ENCODE data around the gene AIMP2. TPM values are rescaled to one million over a fixed set of nuclear protein-coding genes. Genes with fewer than 3 reads are reported as not detected.
A peak's percentile ranks its signal among the peaks of the same experiment; 100 is the strongest.

The AIMP2 gene
- total and polyA plus RNA-seq, 2 of the 4 experiments (the other 2 are of a cell fraction): 57.5 to 58.6 TPM

DNA sequence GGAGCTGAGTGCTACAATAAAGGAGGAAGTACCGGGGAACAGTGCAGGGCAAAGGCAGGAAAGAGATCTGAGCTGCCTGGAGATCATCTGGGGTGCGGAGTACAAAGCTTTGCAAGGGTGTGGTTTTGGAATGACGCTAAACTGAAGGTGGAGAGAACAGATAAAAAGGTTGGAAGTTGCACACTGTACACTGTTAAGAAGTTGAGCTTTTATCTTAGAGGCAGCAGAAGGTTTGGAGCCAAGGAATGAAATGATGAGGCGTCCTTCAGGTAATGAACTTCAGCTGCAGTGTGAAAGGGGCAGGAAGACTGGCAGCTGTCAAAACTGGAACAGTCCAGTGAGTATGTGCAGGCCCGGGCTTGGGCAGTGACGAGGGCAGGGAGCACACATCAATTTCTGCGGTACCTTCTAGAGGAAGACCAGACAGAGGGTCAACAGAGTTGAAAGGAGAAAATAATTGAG, 14.9 kb downstream of the AIMP2 start:
- POLR2A ChIA-PET (ENCODE audit: unreplicated experiment): no interaction called here

More for the DNA sequence above, 14.9 kb downstream of the AIMP2 start:
- DNase-seq: no peak
- H3K9me3 ChIP-seq (ENCODE audit: control insufficient read depth, insufficient read depth, low read length): no peaks in the 10 kb centered on the region
- no peak overlapping the region for H3K27ac ChIP-seq (ENCODE audit: insufficient read depth, low read length)
- H3K18ac ChIP-seq (ENCODE audit: low read depth, low read length): no peak overlapping the region
- H3K36me3 ChIP-seq (ENCODE audit: control insufficient read depth, insufficient read depth, low read length): peaks cover 71% of the 10 kb centered on the region
- dilution Hi-C loops (cut with HindIII; ENCODE audit: low sequenced_read_pairs, unreplicated experiment): no loop called here
- CTCF ChIA-PET: interaction anchor here (0.5 to 1.6 kb wide), 2 partner anchors 9 to 202 kb away, joined by 3 to 5 read pairs; no protein-coding TSS in a partner anchor
- H4K20me1 ChIP-seq (ENCODE audit: insufficient read depth, low read length): no peaks in the 10 kb centered on the region; the same call in 1 of the 2 replicates
- WGBS, 2 experiments (ENCODE audit: extremely low coverage in 2 of 2, insufficient read length in 1 of 2): 100% methylated on average over 4 of the region's 7 CpGs; no CpG with 5 or more reads in 1 of the 2 experiments
- H3K9ac ChIP-seq (ENCODE audit: low read depth, low read length): no peak overlapping the region
- H2AK5ac ChIP-seq (ENCODE audit: low read depth, low read length): no peak overlapping the region
- H3K4me1 ChIP-seq (ENCODE audit: control insufficient read depth, insufficient read depth, low read length): no peaks in the 10 kb centered on the region
- H4K5ac ChIP-seq (ENCODE audit: low read depth, low read length): no peak overlapping the region
- H3K9me1 ChIP-seq (ENCODE audit: insufficient read depth, low read length): 0 out of 2 replicates have a peak, but pooled peaks cover 6% of the 10 kb centered on the region
- H3K14ac ChIP-seq (replicated peaks; ENCODE audit: low read depth, low read length): no peak overlapping the region
- no peak overlapping the region for H3K56ac ChIP-seq (ENCODE audit: extremely low read depth, insufficient read depth, low read length)
- H3K27me3 ChIP-seq (ENCODE audit: control insufficient read depth, insufficient read depth, low read length): no peaks in the 10 kb centered on the region
- H2BK5ac ChIP-seq (ENCODE audit: low read depth, low read length, poor library complexity, severe bottlenecking): no peak overlapping the region
- TF ChIP-seq RAD21 (IDR thresholded peaks at IDR 0.05; ENCODE audit: low read length) (no peak), RCOR1 (IDR thresholded peaks at IDR 0.05; ENCODE audit: insufficient replicate concordance, low read length) (no peak), CHD1 (IDR thresholded peaks at IDR 0.05; ENCODE audit: low read depth, low read length) (no peak), MAFK (IDR thresholded peaks at IDR 0.05; ENCODE audit: low read depth, low read length) (no peak), RFX5 (IDR thresholded peaks at IDR 0.05; ENCODE audit: low read depth, low read length) (no peak), SMC3 (IDR thresholded peaks at IDR 0.05; ENCODE audit: low read depth, low read length) (no peak), CEBPB (IDR thresholded peaks at IDR 0.05; ENCODE audit: low read depth, low read length) (no peak), NFE2L2 (IDR thresholded peaks at IDR 0.05; ENCODE audit: low read depth, low read length) (no peak), MAZ (IDR thresholded peaks at IDR 0.05; ENCODE audit: borderline replicate concordance, low read depth, low read length) (no peak), MXI1 (IDR thresholded peaks at IDR 0.05; ENCODE audit: borderline replicate concordance, low read depth, low read length) (no peak)
- TF ChIP-seq, protein P1, sequence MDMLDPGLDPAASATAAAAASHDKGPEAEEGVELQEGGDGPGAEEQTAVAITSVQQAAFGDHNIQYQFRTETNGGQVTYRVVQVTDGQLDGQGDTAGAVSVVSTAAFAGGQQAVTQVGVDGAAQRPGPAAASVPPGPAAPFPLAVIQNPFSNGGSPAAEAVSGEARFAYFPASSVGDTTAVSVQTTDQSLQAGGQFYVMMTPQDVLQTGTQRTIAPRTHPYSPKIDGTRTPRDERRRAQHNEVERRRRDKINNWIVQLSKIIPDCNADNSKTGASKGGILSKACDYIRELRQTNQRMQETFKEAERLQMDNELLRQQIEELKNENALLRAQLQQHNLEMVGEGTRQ (IDR thresholded peaks at IDR 0.05; ENCODE audit: low read depth, low read length): no peak
- no peak for ATAC-seq (ENCODE audit: low read depth)
- no peak overlapping the region for H4K8ac ChIP-seq (ENCODE audit: low read depth in 2 of 2, low read length in 2 of 2)
- H2BK20ac ChIP-seq (ENCODE audit: low read depth, low read length): no peak overlapping the region
- in situ Hi-C loops (cut with MboI; ENCODE audit: low sequenced_read_pairs): no loop called here
- no peak overlapping the region for H2AFZ ChIP-seq (replicated peaks; ENCODE audit: low read length, poor library complexity)
- TSS peak; percentile 93 for BruUV-seq (replicated peaks)
- H3K79me1 ChIP-seq (ENCODE audit: low read depth in 1 of 2, low read length in 2 of 2): peaks cover 4 to 25% of the 10 kb centered on the region in 2 experiments
- H3K4me2 ChIP-seq (ENCODE audit: low read depth, low read length): no peak overlapping the region
- no peak overlapping the region for H2BK15ac ChIP-seq (ENCODE audit: low read depth, low read length)
- H3K4me3 ChIP-seq (ENCODE audit: insufficient read depth, low read depth, low read length): no peak overlapping the region
- intact Hi-C loops (cut with micrococcal nuclease): loop anchor here (2.0 kb wide), 1 partner anchor 15 kb away; no protein-coding TSS in a partner anchor
- no peak overlapping the region for H2AK9ac ChIP-seq (replicated peaks; ENCODE audit: low read depth, low read length, poor library complexity)
- no peak overlapping the region for H4K91ac ChIP-seq (ENCODE audit: insufficient read depth, low read depth, low read length)
- no peak overlapping the region for H3K23ac ChIP-seq (ENCODE audit: low read depth, low read length)
- no peak overlapping the region for H2BK120ac ChIP-seq (ENCODE audit: low read depth, low read length)
- no peak overlapping the region for H3K4ac ChIP-seq (ENCODE audit: low read depth, low read length)
